Measurements from ENCODE around the gene ULBP2. TPM values are rescaled to one million over a fixed set of nuclear protein-coding genes. Genes with fewer than 3 reads are reported as not detected.

Gene ULBP2
- total and polyA plus RNA-seq, 2 of the 8 experiments (the other 6 are each of a cell fraction or from before 2014, with no cell fraction given) = 0.05 TPM; not detected in 1

DNA sequence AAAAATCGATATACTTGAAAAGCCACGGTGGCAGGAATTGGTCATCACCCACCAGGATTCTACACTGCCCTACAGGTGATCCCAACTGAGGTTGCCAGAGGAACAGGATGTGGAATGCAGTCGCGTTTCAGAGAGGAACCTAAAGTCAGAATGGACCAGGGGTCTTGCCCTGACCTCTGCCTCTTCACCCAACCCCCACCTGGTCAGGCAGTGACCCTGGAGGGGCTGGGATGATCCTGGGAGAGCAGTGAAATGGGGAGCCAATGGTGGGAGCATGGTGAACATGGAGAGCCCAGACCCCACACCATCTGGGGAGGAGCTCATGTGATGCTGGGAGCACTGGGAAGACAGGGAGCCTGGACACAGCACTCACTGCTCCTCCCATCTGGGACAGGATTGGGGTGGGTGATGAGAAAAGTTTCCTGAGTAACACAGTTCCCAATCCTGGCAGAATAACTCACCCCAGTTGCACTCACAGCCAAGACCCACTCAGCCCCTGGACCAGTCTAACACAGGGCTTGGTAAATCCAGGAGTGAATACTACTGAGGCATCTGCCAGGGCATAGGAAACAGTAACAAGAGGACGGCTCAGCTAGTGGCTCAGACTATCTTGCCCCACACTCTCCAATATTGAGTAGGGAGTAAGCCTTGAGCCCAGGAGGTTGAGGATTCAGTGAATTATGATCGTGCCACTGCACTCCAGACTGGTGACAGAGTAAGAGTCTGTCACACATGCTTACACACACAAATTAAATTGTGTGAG, 1.7 kb upstream of the ULBP2 start:
- Histone ChIP-seq H4K20me1 (replicated peaks in 1 of 2; ENCODE audit: control insufficient read depth in 1 of 2, insufficient read depth in 2 of 2, low read length in 2 of 2) (peaks cover 6 to 9% of the 10 kb centered on the region in 2 experiments), H2AK5ac (ENCODE audit: low read depth, low read length) (peak overlapping the region; percentile 56; the same call in 1 of the 2 replicates), H3K9ac (replicated peaks in 1 of 4; ENCODE audit: extremely low read depth in 1 of 4, low read depth in 3 of 4, low read length in 3 of 4) (no peak overlapping the region), H3K27me3 (replicated peaks in 1 of 4; ENCODE audit: control insufficient read depth in 3 of 4, extremely low read depth in 1 of 4, insufficient read depth in 3 of 4, low read length in 3 of 4) (peaks cover 66 to 89% (median 84%) of the 10 kb centered on the region in 4 experiments), H3K79me1 (ENCODE audit: low read depth, low read length) (no peaks in the 10 kb centered on the region), H3K18ac (ENCODE audit: extremely low read depth, low read length) (no peak overlapping the region), H4K91ac (replicated peaks; ENCODE audit: insufficient read length, low read length) (no peak overlapping the region), H2BK20ac (ENCODE audit: low read length) (no peak overlapping the region), H2BK15ac (ENCODE audit: low read length) (no peak overlapping the region; the same call in 1 of the 2 replicates), H4K5ac (ENCODE audit: insufficient read length, low read depth, low read length) (no peak overlapping the region), H3K27ac (ENCODE audit: low read depth, low read length) (no peak overlapping the region), H2AFZ (ENCODE audit: low read length) (no peak overlapping the region), H3K14ac (ENCODE audit: insufficient read length) (no peak overlapping the region), H3K79me2 (ENCODE audit: control insufficient read depth in 1 of 2, insufficient read depth in 2 of 2, low read length in 2 of 2) (no peaks in the 10 kb centered on the region), H3K4me1 (replicated peaks in 1 of 4; ENCODE audit: control insufficient read depth in 3 of 4, insufficient read depth in 4 of 4, low read length in 3 of 4) (peaks cover 0 to 6% (median 3%) of the 10 kb centered on the region in 4 experiments; a peak in 5 of 7 replicates), H2BK5ac (ENCODE audit: low read depth, low read length) (no peak overlapping the region), H3K36me3 (ENCODE audit: control insufficient read depth in 2 of 4, insufficient read depth in 4 of 4, low read length in 3 of 4) (peaks cover 0 to 4% (median 0%) of the 10 kb centered on the region in 4 experiments; a peak in 1 of 8 replicates), H3K4ac (replicated peaks; ENCODE audit: insufficient read length, low read depth, low read length) (no peak overlapping the region), H3K56ac (replicated peaks; ENCODE audit: insufficient read length, low read depth, low read length) (no peak overlapping the region), H3K4me3 (ENCODE audit: extremely low read depth in 1 of 4, insufficient read depth in 2 of 4, low read depth in 3 of 4, low read length in 4 of 4) (no peak overlapping the region), H3K23me2 (ENCODE audit: low read depth, low read length) (peaks cover 13% of the 10 kb centered on the region; the same call in 1 of the 2 replicates), H2BK12ac (ENCODE audit: low read depth, low read length) (peak overlapping the region; percentile 77; the same call in 1 of the 2 replicates), H2BK120ac (replicated peaks; ENCODE audit: low read depth, low read length) (no peak overlapping the region), H3K4me2 (ENCODE audit: insufficient read depth in 1 of 2, low read depth in 2 of 2, low read length in 2 of 2) (no peak overlapping the region; a peak in 1 of 4 replicates), H3K9me3 (ENCODE audit: insufficient read depth in 2 of 2, low read depth in 1 of 2, low read length in 1 of 2) (no peaks in the 10 kb centered on the region), H4K8ac (ENCODE audit: extremely low read depth, insufficient read depth, low read length) (no peak overlapping the region), H3K23ac (ENCODE audit: insufficient read length) (no peak overlapping the region)
- DNase-seq (ENCODE audit: low read depth in 1 of 2, low spot score in 2 of 2) (no peak), FAIRE-seq (no peak)
- ChIA-PET CTCF (ENCODE audit: partially characterized antibody) (interaction anchor here (0.6 to 1.9 kb wide), 6 partner anchors 11 to 77 kb away, joined by 3 to 10 read pairs (median 4); no protein-coding TSS in a partner anchor), POLR2A (ENCODE audit: partially characterized antibody) (interaction anchor here (1.5 kb wide), 1 partner anchor 50 kb away, joined by 4 read pairs; no protein-coding TSS in a partner anchor)
- 25% methylated on average over 6 of the region's 6 CpGs; no CpG with 5 or more reads in 1 of the 2 experiments for WGBS, 2 experiments (ENCODE audit: extremely low coverage in 1 of 2, insufficient coverage in 1 of 2, insufficient read length in 1 of 2, insufficient replicate concordance in 2 of 2, low coverage in 1 of 2, low lambda C conversion rate in 2 of 2, missing lambda C conversion rate in 1 of 2)
- TF ChIP-seq RNF2 (IDR thresholded peaks at IDR 0.05; ENCODE audit: borderline replicate concordance, low read depth, low read length, missing control alignments, poor library complexity, severe bottlenecking) (peak; percentile 75), SUZ12 (IDR thresholded peaks at IDR 0.05; ENCODE audit: low read length) (peak; percentile 77), CEBPB (IDR thresholded peaks at IDR 0.05; ENCODE audit: low read depth, low read length) (no peak)

Measured in H1 (cell line).